Activated CD4-positive, alpha-beta T cell treated with anti-CD3 and anti-CD28 coated beads, Interleukin-2, Interleukin-4, amounts not matched to agents 100 ng/mL and 50 ng/mL, durations not matched to agents 16 hours and 8 hours (primary cell): Measurements from ENCODE around the gene PRAMEF7.
"Not testable (repeated sequence)": the region's sequence is repeated elsewhere in the genome, so short reads cannot be mapped to it uniquely, and the experiment has no call there.

Source experiments
- DNase-seq: peaks from one replicate; pipeline ENCODE4 v3.0.0-alpha.2; 2020; ENCODE audit warnings: low spot score

Gene PRAMEF7

GRCh38 chr1:12916310-12916709 is at the start of gene PRAMEF7:
Gene PRAMEF7, plus strand, starts transcription at chr1:12916610. Its CDS starts 1,083 bp downstream, at chr1:12917693.
- not testable (repeated sequence) for DNase-seq

GRCh38 chr1:12878453-12878852 is 38.0 kb upstream of the PRAMEF7 start:
- not testable (repeated sequence) for DNase-seq

- not testable (repeated sequence) for DNase-seq
These were observed 30.3 kb upstream of the PRAMEF7 start, which contains the start of gene PRAMEF4 for GRCh38 chr1:12886101-12886500. Gene PRAMEF4, minus strand, starts transcription at chr1:12886201. Its CDS starts 2,807 bp downstream, at chr1:12883394.

GRCh38 chr1:12898170-12898569 is 18.2 kb upstream of the PRAMEF7 start, which contains the start of gene PRAMEF10:
Gene PRAMEF10, minus strand, starts transcription at chr1:12898270. Its CDS starts 2,423 bp downstream, at chr1:12895847.
- DNase-seq, result not testable (repeated sequence)

- not testable (repeated sequence) for DNase-seq
These were observed 17.2 kb upstream of the PRAMEF7 start for GRCh38 chr1:12899186-12899585.

- DNase-seq, result not testable (repeated sequence)
These were observed 12.4 kb upstream of the PRAMEF7 start for GRCh38 chr1:12903793-12904572.

- not testable (repeated sequence) for DNase-seq
These were observed 5.3 kb downstream of the PRAMEF7 start for GRCh38 chr1:12921749-12922148.

- DNase-seq, result not testable (repeated sequence)
These were observed 8.0 kb downstream of the PRAMEF7 start for GRCh38 chr1:12924368-12924767.

GRCh38 chr1:12947480-12947879 is 31.1 kb downstream of the PRAMEF7 start, which contains the start of gene PRAMEF6:
Gene PRAMEF6, minus strand, starts transcription at chr1:12947580. Its CDS starts 5,062 bp downstream, at chr1:12942518.
- DNase-seq, result not testable (repeated sequence)
